SHP77 (cell line): ENCODE measurements around the gene KIF21A.

ENCODE experiments used
- DNase-seq, 2 experiments: peaks; one replicate each; lab custom pipeline; 2025; lab: John Stamatoyannopoulos, UW

The KIF21A gene

GRCh38 chr12:39272871-39273655 lies 169.9 kb downstream of the KIF21A start:
- DNase-seq: peak; percentile 11 to 31

GRCh38 chr12:39269492-39269891 lies 173.4 kb downstream of the KIF21A start:
- no peak for DNase-seq

GRCh38 chr12:39267886-39268285 lies 175.0 kb downstream of the KIF21A start:
- DNase-seq: no peak

GRCh38 chr12:39252628-39253027 lies 190.3 kb downstream of the KIF21A start:
- DNase-seq: no peak
